Measurements from ENCODE around the gene SLC29A1. TPM values are rescaled to one million over a fixed set of nuclear protein-coding genes. Genes with fewer than 3 reads are reported as not detected.
A peak's percentile ranks its signal among the peaks of the same experiment; 100 is the strongest.

The SLC29A1 gene
- total RNA-seq, 5 donors from 2014 or later (not counting 1 experiment from before 2014, with no cell fraction given), result 1.3 to 8.0 (median 3.4) TPM

- CTCF ChIA-PET, result interaction anchor here in 1 of 2 donors (0.6 kb wide), 1 partner anchor 19 kb away, joined by 3 read pairs; the partner anchor contains the start of gene HSP90AB1
- Mint-ChIP-seq H3K27me3 (peaks cover 5 to 19% of the 10 kb centered on the region in 2 donors), H3K36me3 (peaks cover 5% of the 10 kb centered on the region), H3K27ac (peak overlapping the region; percentile 80), H3K9me3 (no peaks in the 10 kb centered on the region), H3K4me1 (peaks cover 38 to 65% (median 47%) of the 10 kb centered on the region in 3 donors), H3K4me3 (peak overlapping the region; percentile 88 to 95 (median 93))
- POLR2A ChIA-PET, result no interaction called here
- DNase-seq, result no peak
- WGBS (ENCODE audit: insufficient coverage), result 64% methylated on average over 12 of the region's 17 CpGs
- ATAC-seq (replicated peaks in 1 of 4), result no peak
- Histone ChIP-seq H3K36me3 (ENCODE audit: control insufficient read depth in 2 of 2, extremely low read depth in 1 of 2, insufficient read depth in 1 of 2, low read length in 1 of 2) (peaks cover 0 to 3% of the 10 kb centered on the region in 2 donors), H3K9me3 (no peaks in the 10 kb centered on the region), H3K27ac (ENCODE audit: low read length) (peak overlapping the region; percentile 87), H3K4me1 (ENCODE audit: control insufficient read depth in 1 of 2, extremely low read depth in 1 of 2, insufficient read depth in 2 of 2, low read length in 2 of 2) (peaks cover 17 to 46% of the 10 kb centered on the region in 2 experiments), H3K4me3 (ENCODE audit: control insufficient read depth in 1 of 2, extremely low read depth in 1 of 2, low read length in 1 of 2) (peak overlapping the region in 1 of 2 donors; percentile 82), H3K27me3 (replicated peaks in 1 of 2; ENCODE audit: control insufficient read depth in 2 of 2, extremely low read depth in 1 of 2, insufficient read depth in 2 of 2, low read length in 1 of 2) (peaks cover 0 to 23% of the 10 kb centered on the region in 2 experiments)
Observed at GRCh38 chr6:44265722-44266233, 42.4 kb downstream of the SLC29A1 start.

GRCh38 chr6:44266347-44266746, 43.0 kb downstream of the SLC29A1 start:
- WGBS (ENCODE audit: insufficient coverage), result 100% methylated on average over 1 of the region's 3 CpGs
- Mint-ChIP-seq H3K36me3 (no peaks in the 10 kb centered on the region), H3K27me3 (peaks cover 9 to 23% of the 10 kb centered on the region in 2 donors), H3K4me1 (peaks cover 38 to 64% (median 45%) of the 10 kb centered on the region in 3 donors), H3K4me3 (peak overlapping the region; percentile 88 to 95 (median 93)), H3K27ac (peak overlapping the region; percentile 23 to 44), H3K9me3 (no peaks in the 10 kb centered on the region)
- Histone ChIP-seq H3K27ac (ENCODE audit: low read length) (no peak overlapping the region), H3K36me3 (ENCODE audit: control insufficient read depth in 2 of 2, extremely low read depth in 1 of 2, insufficient read depth in 1 of 2, low read length in 1 of 2) (peaks cover 0 to 3% of the 10 kb centered on the region in 2 donors), H3K4me3 (ENCODE audit: control insufficient read depth in 1 of 2, extremely low read depth in 1 of 2, low read length in 1 of 2) (no peak overlapping the region), H3K9me3 (no peaks in the 10 kb centered on the region), H3K27me3 (replicated peaks in 1 of 2; ENCODE audit: control insufficient read depth in 2 of 2, extremely low read depth in 1 of 2, insufficient read depth in 2 of 2, low read length in 1 of 2) (peaks cover 2 to 28% of the 10 kb centered on the region in 2 experiments), H3K4me1 (ENCODE audit: control insufficient read depth in 1 of 2, extremely low read depth in 1 of 2, insufficient read depth in 2 of 2, low read length in 2 of 2) (peaks cover 17 to 50% of the 10 kb centered on the region in 2 experiments)
- ATAC-seq (replicated peaks in 1 of 4) (no peak), DNase-seq (no peak)
- ChIA-PET CTCF (interaction anchor here (0.6 to 1.6 kb wide), 7 partner anchors 27 to 170 kb away, joined by 3 to 9 read pairs (median 5); partner anchors contain the start of genes AARS2 (in 1 of the 2) and SLC29A1 (in 1 of the 2)), POLR2A (interaction anchor here in 1 of 2 donors (0.5 kb wide), 1 partner anchor 61 kb away, joined by 3 read pairs; no protein-coding TSS in a partner anchor)

DNA sequence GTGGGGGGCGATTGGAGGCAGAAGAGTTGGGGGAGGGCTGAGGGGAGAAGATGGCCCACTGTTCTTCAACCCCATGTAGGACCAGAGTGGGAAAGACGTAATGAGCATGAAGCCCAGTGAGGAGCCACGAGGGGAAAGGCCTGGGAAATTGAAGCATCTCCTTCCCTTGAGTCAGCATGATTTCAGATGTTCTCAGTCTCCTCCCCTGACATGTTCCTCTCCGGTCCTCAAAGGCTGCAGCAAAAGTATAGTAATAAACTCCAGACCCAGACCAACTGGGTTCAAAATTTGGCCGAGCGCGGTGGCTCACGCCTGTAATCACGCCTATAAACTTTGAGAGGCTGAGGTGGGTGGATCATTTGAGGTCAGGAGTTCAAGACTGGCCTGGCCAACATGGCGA, 43.9 kb downstream of the SLC29A1 start:
- H3K4me3 ChIP-seq (ENCODE audit: control insufficient read depth in 1 of 2, extremely low read depth in 1 of 2, low read length in 1 of 2), result no peak overlapping the region
- H3K36me3 ChIP-seq (ENCODE audit: control insufficient read depth in 2 of 2, extremely low read depth in 1 of 2, insufficient read depth in 1 of 2, low read length in 1 of 2), result peaks cover 0 to under 1% of the 10 kb centered on the region in 2 donors
- DNase-seq, result no peak
- peaks cover 7 to 37% of the 10 kb centered on the region in 2 experiments for H3K27me3 ChIP-seq (replicated peaks in 1 of 2; ENCODE audit: control insufficient read depth in 2 of 2, extremely low read depth in 1 of 2, insufficient read depth in 2 of 2, low read length in 1 of 2)
- 80% methylated on average over 3 of the region's 10 CpGs for WGBS (ENCODE audit: insufficient coverage)
- peak overlapping the region in 1 of 2 donors; percentile 23 for H3K27ac Mint-ChIP-seq
- ChIA-PET POLR2A (no interaction called here), CTCF (interaction anchor here (0.6 to 1.6 kb wide), 7 partner anchors 28 to 171 kb away, joined by 3 to 9 read pairs (median 5); partner anchors contain the start of genes AARS2 (in 1 of the 2) and SLC29A1 (in 1 of the 2))
- H3K27me3 Mint-ChIP-seq, result peaks cover 17 to 32% of the 10 kb centered on the region in 2 donors
- peaks cover 33 to 58% (median 45%) of the 10 kb centered on the region in 3 donors for H3K4me1 Mint-ChIP-seq
- no peak overlapping the region for H3K27ac ChIP-seq (ENCODE audit: low read length)
- no peak overlapping the region for H3K4me3 Mint-ChIP-seq
- no peaks in the 10 kb centered on the region for H3K36me3 Mint-ChIP-seq
- H3K4me1 ChIP-seq (ENCODE audit: control insufficient read depth in 1 of 2, extremely low read depth in 1 of 2, insufficient read depth in 2 of 2, low read length in 2 of 2), result peaks cover 17 to 43% of the 10 kb centered on the region in 2 experiments
- no peaks in the 10 kb centered on the region for H3K9me3 Mint-ChIP-seq
- no peak for ATAC-seq (replicated peaks in 1 of 4)
- no peaks in the 10 kb centered on the region for H3K9me3 ChIP-seq

- H3K9me3 Mint-ChIP-seq, result no peaks in the 10 kb centered on the region
Observed at GRCh38 chr6:44268095-44268628, 44.8 kb downstream of the SLC29A1 start.

DNA sequence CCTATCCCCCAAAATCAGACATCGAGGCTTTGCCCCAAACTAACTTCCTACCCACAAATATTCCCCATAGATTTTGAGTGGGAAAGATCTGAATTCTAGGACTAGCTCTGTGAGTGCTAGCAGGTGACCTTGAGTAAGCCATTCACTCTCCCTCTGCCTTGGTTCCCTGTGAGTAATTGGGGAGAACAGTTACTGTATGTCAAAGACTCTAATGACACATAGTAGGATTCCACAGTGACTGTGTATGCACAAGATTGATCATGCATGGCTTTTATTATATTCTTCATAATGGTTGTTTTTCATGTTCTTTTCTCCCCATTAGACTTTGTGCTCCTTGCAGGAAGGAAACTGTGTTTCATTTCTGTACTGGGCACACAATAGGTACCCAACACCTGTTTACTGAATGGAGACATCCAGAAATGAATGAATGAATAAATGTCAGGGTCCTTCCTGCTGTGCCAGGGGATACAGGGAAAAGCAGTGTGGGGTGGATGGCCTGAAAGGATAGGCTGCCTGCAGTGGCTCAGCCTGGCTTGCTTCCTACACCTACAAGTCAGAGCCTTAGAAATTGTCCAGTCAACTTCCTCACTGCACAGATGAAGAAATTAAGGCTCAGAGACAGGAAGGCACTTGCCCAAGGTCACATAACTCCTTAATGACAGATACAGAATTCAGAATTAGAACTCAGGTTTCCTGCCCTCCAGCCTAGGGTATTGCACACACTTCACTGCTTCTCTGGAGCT, 46.0 kb downstream of the SLC29A1 start:
- Histone ChIP-seq H3K4me3 (ENCODE audit: control insufficient read depth in 1 of 2, extremely low read depth in 1 of 2, low read length in 1 of 2) (no peak overlapping the region), H3K36me3 (ENCODE audit: control insufficient read depth in 2 of 2, extremely low read depth in 1 of 2, insufficient read depth in 1 of 2, low read length in 1 of 2) (no peaks in the 10 kb centered on the region), H3K4me1 (ENCODE audit: control insufficient read depth in 1 of 2, extremely low read depth in 1 of 2, insufficient read depth in 2 of 2, low read length in 2 of 2) (peaks cover 5 to 22% of the 10 kb centered on the region in 2 experiments), H3K27ac (ENCODE audit: low read length) (no peak overlapping the region), H3K9me3 (no peaks in the 10 kb centered on the region), H3K27me3 (replicated peaks in 1 of 2; ENCODE audit: control insufficient read depth in 2 of 2, extremely low read depth in 1 of 2, insufficient read depth in 2 of 2, low read length in 1 of 2) (peaks cover 7 to 56% of the 10 kb centered on the region in 2 experiments)
- Mint-ChIP-seq H3K36me3 (no peaks in the 10 kb centered on the region), H3K4me1 (peaks cover 12 to 37% (median 24%) of the 10 kb centered on the region in 3 donors), H3K27ac (no peak overlapping the region), H3K9me3 (no peaks in the 10 kb centered on the region), H3K27me3 (peaks cover 35 to 51% of the 10 kb centered on the region in 2 donors), H3K4me3 (peak overlapping the region; percentile 47 to 74 (median 54))
- DNase-seq (no peak), ATAC-seq (replicated peaks in 1 of 4) (no peak)
- POLR2A ChIA-PET, result no interaction called here
- WGBS (ENCODE audit: insufficient coverage), result no CpG with 5 or more reads among the region's 1 CpG
- CTCF ChIA-PET, result interaction anchor here (0.6 to 2.0 kb wide), 9 partner anchors 8 to 121 kb away, joined by 3 to 11 read pairs (median 3); no protein-coding TSS in a partner anchor

More at GRCh38 chr6:44268095-44268628, 44.8 kb downstream of the SLC29A1 start:
- WGBS (ENCODE audit: insufficient coverage), result 40% methylated on average over 3 of the region's 5 CpGs
- ATAC-seq (replicated peaks in 1 of 4) (peak in 1 of 4 experiments; percentile 16), DNase-seq (peak in 28 of 35 experiments; percentile 29 to 86 (median 56))
- Histone ChIP-seq H3K4me1 (ENCODE audit: control insufficient read depth in 1 of 2, extremely low read depth in 1 of 2, insufficient read depth in 2 of 2, low read length in 2 of 2) (peaks cover 14 to 34% of the 10 kb centered on the region in 2 experiments), H3K36me3 (ENCODE audit: control insufficient read depth in 2 of 2, extremely low read depth in 1 of 2, insufficient read depth in 1 of 2, low read length in 1 of 2) (no peaks in the 10 kb centered on the region), H3K27ac (ENCODE audit: low read length) (no peak overlapping the region), H3K4me3 (ENCODE audit: control insufficient read depth in 1 of 2, extremely low read depth in 1 of 2, low read length in 1 of 2) (no peak overlapping the region), H3K27me3 (replicated peaks in 1 of 2; ENCODE audit: control insufficient read depth in 2 of 2, extremely low read depth in 1 of 2, insufficient read depth in 2 of 2, low read length in 1 of 2) (peaks cover 7 to 46% of the 10 kb centered on the region in 2 experiments), H3K9me3 (no peaks in the 10 kb centered on the region)
- Mint-ChIP-seq H3K27me3 (peaks cover 26 to 41% of the 10 kb centered on the region in 2 donors), H3K4me1 (peaks cover 24 to 49% (median 36%) of the 10 kb centered on the region in 3 donors), H3K36me3 (no peaks in the 10 kb centered on the region), H3K4me3 (no peak overlapping the region), H3K27ac (peak overlapping the region in 1 of 2 donors; percentile 27)
- CTCF ChIA-PET, result interaction anchor here (0.5 to 2.0 kb wide), 16 partner anchors 9 to 1364 kb away, joined by 3 to 15 read pairs (median 3); no protein-coding TSS in a partner anchor
- POLR2A ChIA-PET, result interaction anchor here (0.7 kb wide), 2 partner anchors 41 to 88 kb away, joined by 3 to 13 read pairs; no protein-coding TSS in a partner anchor
